HepG2 (cell line): Measurements from ENCODE around the gene SLCO2A1. TPM values are rescaled to one million over a fixed set of nuclear protein-coding genes. Genes with fewer than 3 reads are reported as not detected.

Experiments used
- ATAC-seq: fragments of 200-7000 bp; cut with Tn5 transposase; 3 replicates; pipeline ENCODE4 v1.9.1; 2020; ENCODE audit warnings: mild to moderate bottlenecking, moderate library complexity
- BruUV-seq: library from RNA; stranded (reverse); fragments of 400-500 nt; replicated peaks from 2 replicates; lab custom pipeline; 2021; lab: Mats Ljungman, UMichigan
- CTCF ChIA-PET: fragments of 300-600 bp; formaldehyde crosslinking; extraction: SDS; loops from one replicate; lab custom pipeline; 2021; ENCODE audit warnings: low total read pairs, inconsistent platforms, low intra/inter-chr PET ratio; lab: Yijun Ruan, JAX
- POLR2A ChIA-PET: fragments of 350-600 bp; sonication (Branson Sonifier 250); formaldehyde crosslinking; loops from one replicate; lab custom pipeline; 2020; ENCODE audit warnings: antibody characterized with exemption, inconsistent platforms; lab: Yijun Ruan, JAX
- DNase-seq: peaks from one replicate; pipeline ENCODE4 v3.0.0-alpha.2; 2015; ENCODE audit warnings: low spot score
- FAIRE-seq: peaks from 3 replicates; lab custom pipeline; 2011; peaks lifted over from hg19 to GRCh38; lab: Jason Lieb, UNC
- H2AFZ ChIP-seq: one replicate; pipeline ENCODE4 v1.6.1; 2011; ENCODE audit warnings: low read length, inconsistent platforms
- H3K27ac ChIP-seq: fragments of 300-600 bp; 3 replicates; pipeline ENCODE4 v1.8.0; 2011; ENCODE audit warnings: mixed run types, mild to moderate bottlenecking, mixed read lengths, low read length, inconsistent platforms; ENCODE audit not compliant: insufficient read depth; ENCODE audit errors: extremely low read length
- H3K27me3 ChIP-seq, 2 experiments: fragments of 200-600 bp in 1 of 2; 2 replicates in 1 of 2; 3 replicates in 1 of 2; pipeline versions ENCODE4 v1.6.0 to v1.8.0; 2011; ENCODE audit warnings: low read length in 2 of 2, mild to moderate bottlenecking in 2 of 2, moderate library complexity in 2 of 2, inconsistent platforms in 1 of 2; ENCODE audit not compliant: insufficient read depth in 2 of 2, control insufficient read depth in 1 of 2
- H3K36me3 ChIP-seq, 2 experiments: fragments of 200-600 bp in 1 of 2; replicated peaks in 1 of 2; 2 replicates in 1 of 2; 3 replicates in 1 of 2; pipeline versions ENCODE4 v1.5.1 to v1.8.0; 2011; ENCODE audit warnings: low read length in 2 of 2, inconsistent platforms in 1 of 2; ENCODE audit not compliant: insufficient read depth in 2 of 2, control insufficient read depth in 1 of 2
- H3K4me1 ChIP-seq: 2 replicates; pipeline ENCODE4 v1.5.1; 2012; ENCODE audit warnings: low read length, inconsistent platforms; ENCODE audit not compliant: insufficient read depth
- H3K4me2 ChIP-seq: 2 replicates; pipeline ENCODE4 v1.6.0; 2011; ENCODE audit warnings: low read depth, low read length, inconsistent platforms
- H3K4me3 ChIP-seq, 3 experiments: fragments of 200-600 bp in 1 of 3; sonication (generic), shearing (Covaris generic) in 1 of 3; replicated peaks in 1 of 3; 2 replicates each; pipeline ENCODE4 v1.5.1; 2011 to 2016; ENCODE audit warnings: low read length in 3 of 3, inconsistent platforms in 2 of 3, low read depth in 2 of 3, mild to moderate bottlenecking in 2 of 3, control low read depth in 1 of 3, mixed read lengths in 1 of 3; ENCODE audit not compliant: insufficient read depth in 1 of 3
- H3K79me2 ChIP-seq: one replicate; pipeline ENCODE4 v1.6.1; 2011; ENCODE audit warnings: low read length, inconsistent platforms; ENCODE audit not compliant: insufficient read depth
- H3K9ac ChIP-seq: 2 replicates; pipeline ENCODE4 v1.6.0; 2011; ENCODE audit warnings: mild to moderate bottlenecking, low read depth, low read length, inconsistent platforms; ENCODE audit not compliant: insufficient read depth
- H3K9me3 ChIP-seq: 2 replicates; pipeline ENCODE4 v1.5.1; 2012; ENCODE audit warnings: mild to moderate bottlenecking, low read length
- H4K20me1 ChIP-seq: 2 replicates; pipeline ENCODE4 v1.6.0; 2011; ENCODE audit warnings: inconsistent platforms, mild to moderate bottlenecking, low read length, moderate library complexity; ENCODE audit not compliant: insufficient read depth
- DMAP1 ChIP-seq: IDR thresholded peaks from 2 replicates; pipeline ENCODE4 v1.6.1; 2016
- DNMT3B ChIP-seq: conservative IDR thresholded peaks from 2 replicates; pipeline ENCODE4 v1.6.1; 2016; ENCODE audit warnings: missing biosample characterization, control low read depth
- FOXO1 ChIP-seq: sonication (generic); formaldehyde crosslinking; IDR thresholded peaks from 2 replicates; pipeline ENCODE4 v1.4.0; 2020; ENCODE audit warnings: missing genetic modification reagents
- GABPB1 ChIP-seq: IDR thresholded peaks from 2 replicates; pipeline ENCODE4 v1.6.1; 2016; ENCODE audit warnings: mild to moderate bottlenecking, missing genetic modification reagents, moderate library complexity, missing compliant biosample characterization
- MZF1 ChIP-seq: sonication (generic); formaldehyde crosslinking; IDR thresholded peaks from 2 replicates; pipeline ENCODE4 v1.8.1; 2023; ENCODE audit warnings: mild to moderate bottlenecking, missing genetic modification reagents, borderline replicate concordance
- NFRKB ChIP-seq: fragments of 450-650 bp; IDR thresholded peaks from 2 replicates; pipeline ENCODE4 v1.6.1; 2017
- SIX4 ChIP-seq: sonication (generic); formaldehyde crosslinking; IDR thresholded peaks from 2 replicates; pipeline ENCODE4 v1.4.0; 2020; ENCODE audit warnings: missing genetic modification reagents
- ZBTB3 ChIP-seq: sonication (generic); formaldehyde crosslinking; IDR thresholded peaks from 2 replicates; pipeline ENCODE4 v1.4.0; 2020; ENCODE audit warnings: low read depth, mild to moderate bottlenecking, moderate library complexity, missing genetic modification reagents, borderline replicate concordance
- ZNF335 ChIP-seq: sonication (generic); formaldehyde crosslinking; IDR thresholded peaks from 2 replicates; pipeline ENCODE4 v1.4.0; 2020; ENCODE audit warnings: missing genetic modification reagents
- WGBS: methylation state at CpG from one replicate; pipeline ENCODE4 v1.1.6; 2017; ENCODE audit warnings: low lambda C conversion rate; 5-methylcytosine and 5-hydroxymethylcytosine counted together
- in situ Hi-C: cut with HindIII; loops from 2 replicates; pipeline ENCODE4 v1.10.0; 2017; ENCODE audit warnings: low pct_unique_long_range_greater_than_20kb; ENCODE audit not compliant: extremely low pct_ligation_motif_present
- intact Hi-C: fragments of 100-400 bp; cut with micrococcal nuclease; formaldehyde crosslinking; loops from one replicate; pipeline ENCODE4 v1.10.0; 2022; ENCODE audit not compliant: unreplicated experiment
- polyA plus RNA-seq, 8 experiments: library from polyadenylated mRNA; depleted of rRNA in 3 of 8; stranded (reverse) in 7 of 8; unstranded in 1 of 8; fragments of >200 nt; fragmentation: Illumina TruSeq in 4 of 8; extraction: Trizol in 4 of 8; gene quantifications; 2 replicates each; pipeline versions ENCODE4 v1.2.1 to v1.2.3, GENCODE V29; 2011 to 2016; ENCODE audit warnings: low read depth in 4 of 8, missing spikeins in 1 of 8, mixed read lengths in 1 of 8; ENCODE audit not compliant: insufficient read depth in 1 of 8
- total RNA-seq, 5 experiments: library from RNA; depleted of rRNA; stranded (reverse); fragments of >200 nt; fragmentation: Illumina TruSeq; extraction: Trizol; gene quantifications; 2 replicates each; pipeline ENCODE4 v1.2.3, GENCODE V29; 2016; ENCODE audit warnings: low read depth in 1 of 5
- TF ChIP-seq, protein P1 (sequence below): conservative IDR thresholded peaks from 2 replicates; pipeline ENCODE4 v1.6.1; 2018; ENCODE audit warnings: missing genetic modification reagents
- TF ChIP-seq, protein P2 (sequence below): sonication (generic); formaldehyde crosslinking; IDR thresholded peaks from 2 replicates; pipeline ENCODE4 v1.8.0; 2022; ENCODE audit warnings: mild to moderate bottlenecking, missing genetic modification reagents, borderline replicate concordance

The SLCO2A1 gene
- total and polyA plus RNA-seq, 2 of the 13 experiments (the other 11 are each of a cell fraction or from before 2014, with no cell fraction given) = 0.04 TPM; not detected in 1

DNA sequence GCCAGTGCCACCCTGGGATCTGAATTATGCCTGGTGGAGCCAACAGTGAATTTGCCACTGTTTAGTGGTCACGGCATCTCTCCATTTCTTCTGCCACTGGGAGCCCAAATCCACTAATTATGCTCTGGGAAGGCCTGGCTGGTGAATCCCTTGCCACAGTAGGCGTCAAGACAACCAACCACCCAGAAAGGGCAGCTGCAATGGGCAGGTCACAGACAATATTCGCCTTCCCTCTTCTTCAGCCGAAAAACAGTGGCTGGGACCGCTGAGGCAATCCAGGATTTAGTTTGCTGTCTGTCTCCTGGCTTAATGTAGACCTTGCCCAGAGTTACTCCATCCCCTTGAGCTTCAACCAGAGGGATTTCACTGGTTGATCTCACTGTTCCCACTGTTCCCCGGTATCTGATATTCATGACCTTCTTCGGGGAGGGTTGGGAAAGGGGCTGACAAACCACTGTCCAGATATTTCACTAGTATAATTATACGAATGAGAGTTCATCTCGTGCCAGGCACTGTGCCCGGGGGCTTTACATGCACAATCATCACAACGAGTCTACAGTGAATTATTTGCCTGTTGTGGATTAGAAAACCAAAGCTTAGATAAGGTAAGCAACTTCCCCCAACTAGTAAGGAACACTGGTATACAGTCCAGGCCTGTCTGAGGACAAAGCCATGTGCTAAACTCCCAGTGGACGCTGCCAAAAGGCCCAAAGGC lies 84.2 kb downstream of the SLCO2A1 start:
- POLR2A ChIA-PET = no interaction called here
- intact Hi-C loops = no loop called here
- DNase-seq (no peak), ATAC-seq (no peak), FAIRE-seq (no peak)
- no peak overlapping the region for H3K4me2 ChIP-seq
- H3K27ac ChIP-seq = no peak overlapping the region
- H3K4me3 ChIP-seq = no peak overlapping the region
- in situ Hi-C loops = no loop called here
- H2AFZ ChIP-seq = no peak overlapping the region
- WGBS = 12% methylated on average over 11 of the region's 12 CpGs
- H3K36me3 ChIP-seq = no peaks in the 10 kb centered on the region
- H3K9ac ChIP-seq = no peak overlapping the region
- H3K79me2 ChIP-seq = no peaks in the 10 kb centered on the region
- H3K27me3 ChIP-seq = peaks cover 4 to 40% of the 10 kb centered on the region in 2 experiments; a peak in 3 of 5 replicates
- BruUV-seq = no TSS peak
- no peaks in the 10 kb centered on the region for H3K4me1 ChIP-seq
- TF ChIP-seq NFRKB = no peak
- no peak for TF ChIP-seq MZF1 (CRISPR knock-in tag)
- TF ChIP-seq DNMT3B (CRISPR knock-in tag) = no peak
- TF ChIP-seq SIX4 (CRISPR knock-in tag) = no peak
- TF ChIP-seq, all 625 proteins: peak for 0
- CTCF ChIA-PET = no interaction called here
- no peaks in the 10 kb centered on the region for H4K20me1 ChIP-seq
- H3K9me3 ChIP-seq = no peaks in the 10 kb centered on the region

- peaks cover 4 to 40% of the 10 kb centered on the region in 2 experiments; a peak in 3 of 5 replicates for H3K27me3 ChIP-seq
- H3K4me1 ChIP-seq = no peaks in the 10 kb centered on the region
- TF ChIP-seq GABPB1 (no peak), ZBTB3 (no peak), FOXO1 (CRISPR knock-in tag) (no peak), DMAP1 (CRISPR knock-in tag) (no peak), ZNF335 (CRISPR knock-in tag) (no peak)
- TF ChIP-seq, protein P1, sequence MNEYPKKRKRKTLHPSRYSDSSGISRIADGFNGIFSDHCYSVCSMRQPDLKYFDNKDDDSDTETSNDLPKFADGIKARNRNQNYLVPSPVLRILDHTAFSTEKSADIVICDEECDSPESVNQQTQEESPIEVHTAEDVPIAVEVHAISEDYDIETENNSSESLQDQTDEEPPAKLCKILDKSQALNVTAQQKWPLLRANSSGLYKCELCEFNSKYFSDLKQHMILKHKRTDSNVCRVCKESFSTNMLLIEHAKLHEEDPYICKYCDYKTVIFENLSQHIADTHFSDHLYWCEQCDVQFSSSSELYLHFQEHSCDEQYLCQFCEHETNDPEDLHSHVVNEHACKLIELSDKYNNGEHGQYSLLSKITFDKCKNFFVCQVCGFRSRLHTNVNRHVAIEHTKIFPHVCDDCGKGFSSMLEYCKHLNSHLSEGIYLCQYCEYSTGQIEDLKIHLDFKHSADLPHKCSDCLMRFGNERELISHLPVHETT (CRISPR knock-in tag) = no peak
- TF ChIP-seq, protein P2, sequence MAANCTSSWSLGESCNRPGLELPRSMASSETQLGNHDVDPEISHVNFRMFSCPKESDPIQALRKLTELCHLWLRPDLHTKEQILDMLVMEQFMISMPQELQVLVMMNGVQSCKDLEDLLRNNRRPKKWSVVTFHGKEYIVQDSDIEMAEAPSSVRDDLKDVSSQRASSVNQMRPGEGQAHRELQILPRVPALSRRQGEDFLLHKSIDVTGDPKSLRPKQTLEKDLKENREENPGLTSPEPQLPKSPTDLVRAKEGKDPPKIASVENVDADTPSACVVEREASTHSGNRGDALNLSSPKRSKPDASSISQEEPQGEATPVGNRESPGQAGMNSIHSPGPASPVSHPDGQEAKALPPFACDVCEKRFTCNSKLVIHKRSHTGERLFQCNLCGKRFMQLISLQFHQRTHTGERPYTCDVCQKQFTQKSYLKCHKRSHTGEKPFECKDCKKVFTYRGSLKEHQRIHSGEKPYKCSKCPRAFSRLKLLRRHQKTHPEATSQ (CRISPR knock-in tag) = no peak
- ATAC-seq = no peak
- no TSS peak for BruUV-seq
- H3K27ac ChIP-seq = no peak overlapping the region
- in situ Hi-C loops = no loop called here
- FAIRE-seq = no peak
- H3K4me3 ChIP-seq = no peak overlapping the region
- no peaks in the 10 kb centered on the region for H3K79me2 ChIP-seq
- no peak for DNase-seq
- no peak overlapping the region for H2AFZ ChIP-seq
- no peaks in the 10 kb centered on the region for H3K9me3 ChIP-seq
- 52% methylated on average over 10 of the region's 13 CpGs for WGBS
- H3K9ac ChIP-seq = no peak overlapping the region
- intact Hi-C loops = no loop called here
- POLR2A ChIA-PET = no interaction called here
- H3K4me2 ChIP-seq = no peak overlapping the region
- no peaks in the 10 kb centered on the region for H4K20me1 ChIP-seq
- CTCF ChIA-PET = no interaction called here
- H3K36me3 ChIP-seq = no peaks in the 10 kb centered on the region
Observed at GRCh38 chr3:133944641-133945380, 84.9 kb downstream of the SLCO2A1 start.
